Suprapubic skin (tissue), 4 donors: ENCODE results near the gene TTC12. TPM values are rescaled to one million over a fixed set of nuclear protein-coding genes. Genes with fewer than 3 reads are reported as not detected.

Source experiments
- DNase-seq, 2 donors: peaks; one replicate each; pipeline ENCODE4 v3.0.0-alpha.2; 2019; ENCODE audit warnings: low spot score in 2 of 2
- H3K27ac ChIP-seq: fragments of 200-600 bp; sonication (generic); one replicate; pipeline ENCODE4 v1.5.1; 2019
- H3K27me3 ChIP-seq: fragments of 200-600 bp; sonication (generic); one replicate; pipeline ENCODE4 v1.5.1; 2019
- H3K36me3 ChIP-seq: fragments of 200-600 bp; sonication (generic); one replicate; pipeline ENCODE4 v1.5.1; 2019
- H3K4me1 ChIP-seq: fragments of 200-600 bp; sonication (generic); one replicate; pipeline ENCODE4 v1.5.1; 2019
- H3K4me3 ChIP-seq: fragments of 200-600 bp; sonication (generic); one replicate; pipeline ENCODE4 v1.5.1; 2019; ENCODE audit warnings: mild to moderate bottlenecking
- H3K9me3 ChIP-seq: fragments of 200-600 bp; sonication (generic); one replicate; pipeline ENCODE4 v1.5.1; 2019
- EP300 ChIP-seq: sonication (generic); formaldehyde crosslinking; IDR thresholded peaks from one replicate; pipeline ENCODE4 v1.6.1; 2017; ENCODE audit warnings: antibody characterized with exemption
- POLR2A ChIP-seq, 2 donors: fragments of 450-650 bp; IDR thresholded peaks; one replicate each; pipeline ENCODE4 v1.6.1; 2017; ENCODE audit warnings: antibody characterized with exemption in 2 of 2, mild to moderate bottlenecking in 2 of 2, moderate library complexity in 2 of 2
- POLR2AphosphoS5 ChIP-seq, 3 donors: sonication (generic); formaldehyde crosslinking; IDR thresholded peaks; one replicate each; pipeline ENCODE4 v1.6.1; 2017; ENCODE audit warnings: antibody characterized with exemption in 3 of 3
- WGBS: methylation state at CpG from one replicate; pipeline ENCODE4 v1.1.5; 2018; 5-methylcytosine and 5-hydroxymethylcytosine counted together
- total RNA-seq, 4 donors: library from RNA; depleted of rRNA; stranded (reverse); fragments of >200 nt; gene quantifications; one replicate each; pipeline ENCODE4 v1.1.0, GENCODE V29; 2016
- TF ChIP-seq, protein P1 (sequence below), 2 donors: fragments of 200-600 bp in 1 of 2; fragments of 450-650 bp in 1 of 2; sonication (generic) in 1 of 2; IDR thresholded peaks; one replicate each; pipeline ENCODE4 v1.5.1; 2016 to 2019; ENCODE audit warnings: antibody characterized with exemption in 2 of 2, mild to moderate bottlenecking in 1 of 2, moderate library complexity in 1 of 2

The TTC12 gene
- total RNA-seq, 4 donors from 2014 or later: 9.5 to 67.8 (median 30.3) TPM

DNA sequence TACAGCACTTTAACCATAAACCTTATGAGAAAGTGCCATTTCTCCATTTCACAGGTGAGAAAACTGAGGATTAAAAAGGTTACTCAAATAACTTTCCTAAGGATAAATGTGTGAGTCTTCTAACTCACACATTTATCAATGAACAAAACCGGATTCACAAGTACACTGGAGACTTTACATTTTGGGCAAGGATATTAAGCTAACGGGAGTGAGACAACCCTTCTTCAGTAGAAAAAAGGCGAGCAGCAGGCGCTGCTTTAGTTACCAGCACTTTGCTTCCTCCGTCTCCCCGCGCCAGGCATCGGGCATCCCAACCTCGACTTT is 356 bp upstream of the TTC12 start:
- Histone ChIP-seq H3K4me3 (peak overlapping the region; percentile 72), H3K9me3 (no peaks in the 10 kb centered on the region), H3K27me3 (no peaks in the 10 kb centered on the region), H3K36me3 (peaks cover 10% of the 10 kb centered on the region), H3K27ac (peak overlapping the region; percentile 87), H3K4me1 (peaks cover 31% of the 10 kb centered on the region)
- WGBS: 13% methylated on average over 4 of the region's 9 CpGs
- TF ChIP-seq POLR2A (IDR thresholded peaks at IDR 0.05) (no peak), EP300 (no peak)
- no peak for DNase-seq

DNA sequence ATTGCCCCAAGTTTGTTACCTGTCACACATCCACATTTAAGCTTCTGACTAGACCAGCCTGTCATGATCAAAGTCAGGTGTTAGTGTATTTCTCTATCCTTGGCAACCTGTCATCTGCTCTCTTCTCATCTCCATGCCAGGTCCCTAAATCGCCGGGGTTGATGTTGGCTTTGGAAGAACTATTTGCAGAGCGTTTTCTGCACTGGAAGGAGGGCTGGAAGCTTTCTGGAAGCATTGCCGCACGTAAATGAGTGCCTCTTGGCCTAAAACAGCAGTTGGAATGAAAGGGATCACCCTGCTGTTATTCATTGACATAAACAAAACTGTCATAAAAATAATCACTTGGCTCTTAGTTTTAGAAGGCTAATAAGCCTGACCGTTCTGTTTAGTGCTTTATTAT is 1.4 kb downstream of the TTC12 start:
- H3K27me3 ChIP-seq: no peaks in the 10 kb centered on the region
- H3K4me3 ChIP-seq: peak overlapping the region; percentile 72
- TF ChIP-seq POLR2AphosphoS5 (IDR thresholded peaks at IDR 0.05): no peak
- TF ChIP-seq, protein P1, sequence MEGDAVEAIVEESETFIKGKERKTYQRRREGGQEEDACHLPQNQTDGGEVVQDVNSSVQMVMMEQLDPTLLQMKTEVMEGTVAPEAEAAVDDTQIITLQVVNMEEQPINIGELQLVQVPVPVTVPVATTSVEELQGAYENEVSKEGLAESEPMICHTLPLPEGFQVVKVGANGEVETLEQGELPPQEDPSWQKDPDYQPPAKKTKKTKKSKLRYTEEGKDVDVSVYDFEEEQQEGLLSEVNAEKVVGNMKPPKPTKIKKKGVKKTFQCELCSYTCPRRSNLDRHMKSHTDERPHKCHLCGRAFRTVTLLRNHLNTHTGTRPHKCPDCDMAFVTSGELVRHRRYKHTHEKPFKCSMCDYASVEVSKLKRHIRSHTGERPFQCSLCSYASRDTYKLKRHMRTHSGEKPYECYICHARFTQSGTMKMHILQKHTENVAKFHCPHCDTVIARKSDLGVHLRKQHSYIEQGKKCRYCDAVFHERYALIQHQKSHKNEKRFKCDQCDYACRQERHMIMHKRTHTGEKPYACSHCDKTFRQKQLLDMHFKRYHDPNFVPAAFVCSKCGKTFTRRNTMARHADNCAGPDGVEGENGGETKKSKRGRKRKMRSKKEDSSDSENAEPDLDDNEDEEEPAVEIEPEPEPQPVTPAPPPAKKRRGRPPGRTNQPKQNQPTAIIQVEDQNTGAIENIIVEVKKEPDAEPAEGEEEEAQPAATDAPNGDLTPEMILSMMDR (IDR thresholded peaks at IDR 0.05): no peak
- H3K36me3 ChIP-seq: peaks cover 19% of the 10 kb centered on the region
- H3K9me3 ChIP-seq: no peaks in the 10 kb centered on the region
- peak overlapping the region; percentile 87 for H3K27ac ChIP-seq
- DNase-seq: no peak
- 21% methylated on average over 6 of the region's 6 CpGs for WGBS
- peaks cover 31% of the 10 kb centered on the region for H3K4me1 ChIP-seq

DNA sequence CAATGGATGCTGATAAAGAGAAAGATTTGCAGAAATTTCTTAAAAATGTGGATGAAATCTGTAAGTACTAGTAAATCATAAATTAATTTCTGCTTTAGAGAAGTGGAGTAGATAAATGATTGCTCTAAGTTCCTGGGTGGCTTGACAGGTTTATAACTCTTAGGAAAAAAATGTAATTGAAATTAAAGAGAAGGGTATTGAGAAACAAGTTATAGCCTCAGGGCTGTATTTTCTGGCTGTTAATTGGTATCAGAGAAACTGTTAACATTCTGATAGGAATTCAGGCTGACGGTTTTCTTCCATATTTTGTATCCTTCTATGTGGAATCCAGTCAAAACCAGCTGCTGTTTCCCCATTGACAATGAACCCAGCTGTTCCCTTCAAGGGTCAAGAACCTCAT is 1.9 kb downstream of the TTC12 start:
- TF ChIP-seq POLR2AphosphoS5 (IDR thresholded peaks at IDR 0.05) (no peak), POLR2A (IDR thresholded peaks at IDR 0.05) (no peak), EP300 (no peak)
- TF ChIP-seq, protein P1 (IDR thresholded peaks at IDR 0.05): no peak
- Histone ChIP-seq H3K4me3 (no peak overlapping the region), H3K4me1 (peaks cover 31% of the 10 kb centered on the region), H3K27me3 (no peaks in the 10 kb centered on the region), H3K27ac (peak overlapping the region; percentile 87), H3K36me3 (peaks cover 19% of the 10 kb centered on the region), H3K9me3 (no peaks in the 10 kb centered on the region)
- WGBS: 30% methylated on average over 1 of the region's 1 CpG
- no peak for DNase-seq

DNA sequence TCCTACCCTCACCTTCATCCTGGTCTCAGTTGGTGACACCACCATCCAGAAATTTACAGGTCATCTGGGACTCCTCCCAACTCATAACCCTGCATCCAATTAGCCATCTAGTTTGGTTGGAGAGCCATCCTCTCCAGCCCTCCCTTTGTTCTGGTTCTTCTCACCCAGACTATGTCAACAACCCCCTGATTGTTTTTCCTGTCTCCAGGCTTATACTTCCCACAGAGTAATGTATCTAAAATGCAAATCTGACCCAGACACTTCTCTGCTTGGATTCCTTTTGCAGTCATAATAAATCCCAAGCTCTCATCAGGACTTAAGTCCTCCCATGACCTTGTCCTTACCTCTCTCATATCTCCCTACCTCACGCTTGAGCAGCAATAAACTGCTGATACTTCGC is 3.0 kb downstream of the TTC12 start:
- no peak for DNase-seq
- Histone ChIP-seq H3K27me3 (no peaks in the 10 kb centered on the region), H3K9me3 (no peaks in the 10 kb centered on the region), H3K4me1 (peaks cover 31% of the 10 kb centered on the region), H3K27ac (no peak overlapping the region), H3K36me3 (peaks cover 19% of the 10 kb centered on the region), H3K4me3 (no peak overlapping the region)
- no peak for TF ChIP-seq EP300
- no peak for TF ChIP-seq POLR2AphosphoS5 (IDR thresholded peaks at IDR 0.05)
- TF ChIP-seq, protein P1 (IDR thresholded peaks at IDR 0.05): no peak
- TF ChIP-seq POLR2A (IDR thresholded peaks at IDR 0.05): no peak
- WGBS: 82% methylated on average over 2 of the region's 2 CpGs

DNA sequence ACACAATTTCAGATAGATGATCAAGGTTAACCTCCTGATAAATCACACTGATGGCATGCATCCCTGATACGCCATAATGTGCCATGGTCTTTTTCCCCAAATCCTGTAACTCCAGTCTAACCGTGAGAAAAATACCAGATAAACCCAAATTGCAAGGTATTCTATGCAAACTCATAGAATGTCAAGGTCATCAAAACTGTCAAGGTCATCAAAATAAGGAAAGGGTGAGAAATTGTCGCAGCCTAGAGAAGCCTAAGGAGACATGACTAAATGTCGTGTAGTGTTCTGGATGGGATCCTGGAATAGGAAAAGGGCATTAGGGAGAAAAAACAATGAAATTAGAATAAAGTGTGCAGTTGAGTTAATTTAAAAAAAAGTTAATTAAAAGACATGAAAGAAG is 4.7 kb downstream of the TTC12 start:
- WGBS: 96% methylated on average over 4 of the region's 4 CpGs
- no peaks in the 10 kb centered on the region for H3K27me3 ChIP-seq
- no peak overlapping the region for H3K27ac ChIP-seq
- no peak overlapping the region for H3K4me3 ChIP-seq
- peaks cover 26% of the 10 kb centered on the region for H3K36me3 ChIP-seq
- H3K4me1 ChIP-seq: peaks cover 24% of the 10 kb centered on the region
- DNase-seq: no peak
- no peaks in the 10 kb centered on the region for H3K9me3 ChIP-seq
- TF ChIP-seq POLR2AphosphoS5 (IDR thresholded peaks at IDR 0.05): no peak
- TF ChIP-seq POLR2A (IDR thresholded peaks at IDR 0.05): no peak
- no peak for TF ChIP-seq EP300
- TF ChIP-seq, protein P1 (IDR thresholded peaks at IDR 0.05): no peak

DNA sequence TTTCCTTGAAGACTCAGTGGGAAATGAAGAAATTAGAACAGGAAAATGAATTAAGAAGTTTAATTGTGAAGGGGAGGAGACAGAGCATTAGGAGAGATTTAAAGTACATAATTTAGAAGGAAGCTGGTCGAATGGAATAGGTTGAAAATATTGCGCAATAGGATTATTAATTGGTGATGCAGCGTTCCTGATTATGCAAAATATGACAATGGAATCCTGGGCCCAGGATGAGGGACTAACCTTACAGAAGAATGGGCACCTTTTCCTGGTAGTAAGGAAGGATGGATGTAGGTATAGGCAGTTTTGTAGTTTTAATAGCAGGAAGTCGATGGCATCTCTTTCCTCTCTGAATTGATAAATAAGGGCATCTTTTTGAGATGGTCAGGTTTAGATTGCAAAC is 7.8 kb downstream of the TTC12 start:
- no peaks in the 10 kb centered on the region for H3K27me3 ChIP-seq
- TF ChIP-seq POLR2A (IDR thresholded peaks at IDR 0.05): no peak
- TF ChIP-seq, protein P1 (IDR thresholded peaks at IDR 0.05): no peak
- TF ChIP-seq POLR2AphosphoS5 (IDR thresholded peaks at IDR 0.05): no peak
- no peak for TF ChIP-seq EP300
- no peaks in the 10 kb centered on the region for H3K9me3 ChIP-seq
- H3K36me3 ChIP-seq: peaks cover 54% of the 10 kb centered on the region
- H3K27ac ChIP-seq: no peak overlapping the region
- no peak overlapping the region for H3K4me3 ChIP-seq
- DNase-seq: no peak
- peaks cover 3% of the 10 kb centered on the region for H3K4me1 ChIP-seq
- 63% methylated on average over 4 of the region's 4 CpGs for WGBS
